ENCODE data around the gene PHETA1.

Gene PHETA1

GRCh38 chr12:111321317-111321716 lies 47.6 kb downstream of the PHETA1 start:
- no peaks in the 10 kb centered on the region for H3K79me2 ChIP-seq (ENCODE audit: insufficient read depth, low read length)
- ATAC-seq (ENCODE audit: insufficient read depth, low read depth) (no peak), DNase-seq (no peak)
- H3K27me3 ChIP-seq (ENCODE audit: insufficient read depth, low read length, poor library complexity), result no peaks in the 10 kb centered on the region
- H3K36me3 ChIP-seq (ENCODE audit: insufficient read depth, low read length), result no peaks in the 10 kb centered on the region
- H3K4me1 ChIP-seq (ENCODE audit: insufficient read depth, low read length), result no peaks in the 10 kb centered on the region
- TF ChIP-seq EZH2 (IDR thresholded peaks at IDR 0.05; ENCODE audit: borderline replicate concordance, low read depth, low read length, severe bottlenecking) (no peak), CTCF (IDR thresholded peaks at IDR 0.05; ENCODE audit: borderline replicate concordance, extremely low read depth, low read length, poor library complexity, severe bottlenecking) (no peak)
- H3K4me2 ChIP-seq (ENCODE audit: insufficient read depth, low read length), result no peak overlapping the region
- H3K27ac ChIP-seq (ENCODE audit: low read length), result no peak overlapping the region
- H3K4me3 ChIP-seq (ENCODE audit: low read depth in 1 of 2, low read length in 2 of 2), result no peak overlapping the region
- H3K9ac ChIP-seq (ENCODE audit: low read depth, low read length), result no peak overlapping the region
- no peak overlapping the region for H2AFZ ChIP-seq (ENCODE audit: low read depth, low read length)
- no peaks in the 10 kb centered on the region for H3K9me3 ChIP-seq (ENCODE audit: insufficient read depth, low read length, severe bottlenecking)
- no peaks in the 10 kb centered on the region for H4K20me1 ChIP-seq (ENCODE audit: insufficient read depth, low read length)

- Histone ChIP-seq H3K9me3 (ENCODE audit: insufficient read depth, low read length, severe bottlenecking) (no peaks in the 10 kb centered on the region), H4K20me1 (ENCODE audit: insufficient read depth, low read length) (no peaks in the 10 kb centered on the region), H3K36me3 (ENCODE audit: insufficient read depth, low read length) (no peaks in the 10 kb centered on the region), H3K27ac (ENCODE audit: low read length) (no peak overlapping the region), H2AFZ (ENCODE audit: low read depth, low read length) (no peak overlapping the region), H3K4me3 (ENCODE audit: low read depth in 1 of 2, low read length in 2 of 2) (no peak overlapping the region), H3K4me2 (ENCODE audit: insufficient read depth, low read length) (no peak overlapping the region), H3K79me2 (ENCODE audit: insufficient read depth, low read length) (no peaks in the 10 kb centered on the region), H3K27me3 (ENCODE audit: insufficient read depth, low read length, poor library complexity) (no peaks in the 10 kb centered on the region), H3K9ac (ENCODE audit: low read depth, low read length) (no peak overlapping the region), H3K4me1 (ENCODE audit: insufficient read depth, low read length) (no peaks in the 10 kb centered on the region)
- ATAC-seq (ENCODE audit: insufficient read depth, low read depth), result no peak
- TF ChIP-seq CTCF (IDR thresholded peaks at IDR 0.05; ENCODE audit: borderline replicate concordance, extremely low read depth, low read length, poor library complexity, severe bottlenecking) (no peak), EZH2 (IDR thresholded peaks at IDR 0.05; ENCODE audit: borderline replicate concordance, low read depth, low read length, severe bottlenecking) (no peak)
- no peak for DNase-seq
Measured at GRCh38 chr12:111320258-111321050, 48.4 kb downstream of the PHETA1 start.

GRCh38 chr12:111319600-111320257 lies 49.2 kb downstream of the PHETA1 start:
- Histone ChIP-seq H4K20me1 (ENCODE audit: insufficient read depth, low read length) (no peaks in the 10 kb centered on the region), H3K9ac (ENCODE audit: low read depth, low read length) (no peak overlapping the region), H3K4me1 (ENCODE audit: insufficient read depth, low read length) (no peaks in the 10 kb centered on the region), H3K4me2 (ENCODE audit: insufficient read depth, low read length) (no peak overlapping the region), H3K27me3 (ENCODE audit: insufficient read depth, low read length, poor library complexity) (no peaks in the 10 kb centered on the region), H3K9me3 (ENCODE audit: insufficient read depth, low read length, severe bottlenecking) (no peaks in the 10 kb centered on the region), H3K27ac (ENCODE audit: low read length) (no peak overlapping the region), H3K79me2 (ENCODE audit: insufficient read depth, low read length) (no peaks in the 10 kb centered on the region), H3K4me3 (ENCODE audit: low read depth in 1 of 2, low read length in 2 of 2) (no peak overlapping the region), H3K36me3 (ENCODE audit: insufficient read depth, low read length) (no peaks in the 10 kb centered on the region), H2AFZ (ENCODE audit: low read depth, low read length) (no peak overlapping the region)
- no peak for TF ChIP-seq CTCF (IDR thresholded peaks at IDR 0.05; ENCODE audit: borderline replicate concordance, extremely low read depth, low read length, poor library complexity, severe bottlenecking)
- no peak for TF ChIP-seq EZH2 (IDR thresholded peaks at IDR 0.05; ENCODE audit: borderline replicate concordance, low read depth, low read length, severe bottlenecking)
- no peak for DNase-seq
- ATAC-seq (ENCODE audit: insufficient read depth, low read depth), result no peak

Measured in DND-41 (cell line).